Neural progenitor cell (in vitro differentiated cells): ENCODE data around the gene ERC2. TPM values are rescaled to one million over a fixed set of nuclear protein-coding genes. Genes with fewer than 3 reads are reported as not detected.

ENCODE experiments used
- DNase-seq: peaks from one replicate; pipeline ENCODE4 v3.0.0-alpha.2; 2016; ENCODE audit warnings: low spot score
- H2AFZ ChIP-seq: fragments of 200-600 bp; sonication (generic); replicated peaks from 2 replicates; pipeline ENCODE4 v1.6.1; 2016; ENCODE audit warnings: antibody characterized with exemption
- H3F3A ChIP-seq: fragments of 200-600 bp; sonication (generic); 2 replicates; pipeline ENCODE4 v1.6.1; 2016; ENCODE audit warnings: antibody characterized with exemption, low read depth
- H3K27ac ChIP-seq: fragments of 200-600 bp; sonication (generic); 2 replicates; pipeline ENCODE4 v1.5.1; 2016; ENCODE audit warnings: mild to moderate bottlenecking
- H3K27me3 ChIP-seq: fragments of 200-600 bp; sonication (generic); 2 replicates; pipeline ENCODE4 v1.6.1; 2016; ENCODE audit warnings: mild to moderate bottlenecking, moderate library complexity
- H3K36me3 ChIP-seq: fragments of 200-600 bp; sonication (generic); 2 replicates; pipeline ENCODE4 v1.5.1; 2016
- H3K4me1 ChIP-seq: fragments of 200-600 bp; sonication (generic); 2 replicates; pipeline ENCODE4 v1.6.1; 2016; ENCODE audit warnings: mixed run types
- H3K4me2 ChIP-seq: fragments of 200-600 bp; sonication (generic); 2 replicates; pipeline ENCODE4 v1.6.1; 2016
- H3K4me3 ChIP-seq: fragments of 200-600 bp; sonication (generic); 2 replicates; pipeline ENCODE4 v1.5.1; 2016
- H3K79me2 ChIP-seq: fragments of 200-600 bp; sonication (generic); 2 replicates; pipeline ENCODE4 v1.6.1; 2016; ENCODE audit warnings: low read depth
- H3K9ac ChIP-seq: fragments of 200-600 bp; sonication (generic); 2 replicates; pipeline ENCODE4 v1.6.1; 2016
- H3K9me3 ChIP-seq: fragments of 200-600 bp; sonication (generic); 2 replicates; pipeline ENCODE4 v1.5.1; 2016; ENCODE audit warnings: low read depth
- H4K20me1 ChIP-seq: fragments of 200-600 bp; sonication (generic); 2 replicates; pipeline ENCODE4 v1.6.1; 2016; ENCODE audit warnings: low read depth
- H3K27ac Mint-ChIP-seq: 3 replicates; pipeline ENCODE4 v1.8.0; 2021; ENCODE audit warnings: mixed read lengths
- H3K27me3 Mint-ChIP-seq: 2 replicates; pipeline ENCODE4 v1.8.0; 2022; ENCODE audit warnings: low read depth, mild to moderate bottlenecking, inconsistent platforms, moderate library complexity, mixed read lengths; ENCODE audit not compliant: insufficient read depth
- H3K36me3 Mint-ChIP-seq: 3 replicates; pipeline ENCODE4 v1.8.0; 2021; ENCODE audit warnings: mixed read lengths
- H3K4me1 Mint-ChIP-seq: 3 replicates; pipeline ENCODE4 v1.8.0; 2021; ENCODE audit warnings: mixed read lengths
- H3K4me3 Mint-ChIP-seq: 3 replicates; pipeline ENCODE4 v1.8.0; 2021; ENCODE audit warnings: mild to moderate bottlenecking, moderate library complexity, mixed read lengths
- H3K9me3 Mint-ChIP-seq: 3 replicates; pipeline ENCODE4 v1.8.0; 2020; ENCODE audit warnings: mixed read lengths
- EZH2 ChIP-seq: fragments of 200-600 bp; sonication (generic); IDR thresholded peaks from 2 replicates; pipeline ENCODE4 v1.6.1; 2017; ENCODE audit warnings: antibody characterized with exemption, mild to moderate bottlenecking, moderate library complexity
- EZH2phosphoT487 ChIP-seq: fragments of 200-600 bp; sonication (generic); IDR thresholded peaks from 2 replicates; pipeline ENCODE4 v1.6.1; 2017; ENCODE audit warnings: antibody characterized with exemption
- total RNA-seq: library from RNA; depleted of rRNA; stranded (reverse); fragments of >200 nt; gene quantifications from 2 replicates; pipeline ENCODE4 v1.2.3, GENCODE V29; 2015; ENCODE audit warnings: low replicate concordance
- TF ChIP-seq, protein P1 (sequence below): fragments of 200-600 bp; sonication (generic); IDR thresholded peaks from 2 replicates; pipeline ENCODE4 v1.5.1; 2017; ENCODE audit warnings: antibody characterized with exemption, mild to moderate bottlenecking

Gene ERC2
- total RNA-seq, 1 donor from 2014 or later, result 24.8 TPM

DNA sequence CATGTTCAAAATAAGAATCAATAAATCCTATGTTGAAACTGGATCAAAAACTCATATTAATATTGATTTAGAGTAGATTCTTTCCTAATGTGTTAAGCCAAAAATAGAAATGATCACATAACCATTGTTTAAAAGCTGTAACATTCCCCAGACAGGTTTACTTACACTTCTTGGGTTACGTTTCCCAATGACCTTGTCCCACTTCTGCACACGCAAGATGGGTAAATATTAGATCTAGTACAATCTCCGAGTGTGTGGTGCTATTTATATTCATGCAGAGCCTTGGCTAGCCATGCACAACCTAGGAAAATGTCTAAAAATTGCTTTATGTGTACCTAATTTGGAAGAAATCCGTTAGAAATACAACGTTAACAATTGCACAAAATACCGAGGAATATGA lies 39.6 kb downstream of the ERC2 start:
- no peak overlapping the region for H3K4me3 ChIP-seq
- H3K9me3 ChIP-seq, result no peaks in the 10 kb centered on the region
- no peaks in the 10 kb centered on the region for H4K20me1 ChIP-seq
- H3K27ac ChIP-seq, result no peak overlapping the region
- no peaks in the 10 kb centered on the region for H3F3A ChIP-seq
- no peak for DNase-seq
- no peaks in the 10 kb centered on the region for H3K4me1 ChIP-seq
- no peak overlapping the region for H3K4me3 Mint-ChIP-seq
- no peaks in the 10 kb centered on the region for H3K79me2 ChIP-seq
- no peak overlapping the region for H3K4me2 ChIP-seq
- H3K36me3 Mint-ChIP-seq, result peaks cover 24% of the 10 kb centered on the region
- no peak overlapping the region for H3K27ac Mint-ChIP-seq
- H3K9ac ChIP-seq, result no peak overlapping the region
- H3K27me3 Mint-ChIP-seq, result peaks cover 4% of the 10 kb centered on the region
- H3K4me1 Mint-ChIP-seq, result no peaks in the 10 kb centered on the region
- no peaks in the 10 kb centered on the region for H3K27me3 ChIP-seq
- TF ChIP-seq, protein P1, sequence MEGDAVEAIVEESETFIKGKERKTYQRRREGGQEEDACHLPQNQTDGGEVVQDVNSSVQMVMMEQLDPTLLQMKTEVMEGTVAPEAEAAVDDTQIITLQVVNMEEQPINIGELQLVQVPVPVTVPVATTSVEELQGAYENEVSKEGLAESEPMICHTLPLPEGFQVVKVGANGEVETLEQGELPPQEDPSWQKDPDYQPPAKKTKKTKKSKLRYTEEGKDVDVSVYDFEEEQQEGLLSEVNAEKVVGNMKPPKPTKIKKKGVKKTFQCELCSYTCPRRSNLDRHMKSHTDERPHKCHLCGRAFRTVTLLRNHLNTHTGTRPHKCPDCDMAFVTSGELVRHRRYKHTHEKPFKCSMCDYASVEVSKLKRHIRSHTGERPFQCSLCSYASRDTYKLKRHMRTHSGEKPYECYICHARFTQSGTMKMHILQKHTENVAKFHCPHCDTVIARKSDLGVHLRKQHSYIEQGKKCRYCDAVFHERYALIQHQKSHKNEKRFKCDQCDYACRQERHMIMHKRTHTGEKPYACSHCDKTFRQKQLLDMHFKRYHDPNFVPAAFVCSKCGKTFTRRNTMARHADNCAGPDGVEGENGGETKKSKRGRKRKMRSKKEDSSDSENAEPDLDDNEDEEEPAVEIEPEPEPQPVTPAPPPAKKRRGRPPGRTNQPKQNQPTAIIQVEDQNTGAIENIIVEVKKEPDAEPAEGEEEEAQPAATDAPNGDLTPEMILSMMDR, result no peak
- TF ChIP-seq EZH2phosphoT487 (no peak), EZH2 (no peak)
- H3K9me3 Mint-ChIP-seq, result peaks cover 6% of the 10 kb centered on the region
- H2AFZ ChIP-seq, result no peak overlapping the region
- no peaks in the 10 kb centered on the region for H3K36me3 ChIP-seq

DNA sequence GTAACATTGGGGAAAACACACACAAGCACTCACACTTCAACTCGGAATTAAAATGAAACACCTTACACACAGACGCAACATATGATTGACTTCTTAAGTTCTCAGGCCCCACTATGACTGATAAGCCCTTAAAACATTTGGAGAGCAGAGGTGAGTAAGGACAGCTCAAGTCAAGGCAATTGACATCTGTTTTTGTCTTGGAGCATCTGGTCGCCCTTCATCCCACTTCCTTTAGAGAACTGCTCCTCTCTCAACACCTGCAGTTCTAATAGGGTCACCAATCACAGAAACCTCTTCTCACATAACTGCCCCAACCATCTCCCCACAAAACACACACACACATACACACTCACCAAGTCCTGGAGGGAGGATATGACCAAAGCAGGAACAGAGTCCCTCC lies 43.4 kb downstream of the ERC2 start:
- no peaks in the 10 kb centered on the region for H3F3A ChIP-seq
- peaks cover 2% of the 10 kb centered on the region for H3K4me1 Mint-ChIP-seq
- peaks cover 6% of the 10 kb centered on the region for H3K36me3 Mint-ChIP-seq
- no peak overlapping the region for H3K9ac ChIP-seq
- H3K4me2 ChIP-seq, result no peak overlapping the region
- H3K9me3 Mint-ChIP-seq, result no peaks in the 10 kb centered on the region
- H3K27ac ChIP-seq, result no peak overlapping the region
- H3K27ac Mint-ChIP-seq, result no peak overlapping the region
- H3K4me1 ChIP-seq, result peaks cover 8% of the 10 kb centered on the region
- H3K27me3 Mint-ChIP-seq, result no peaks in the 10 kb centered on the region
- no peaks in the 10 kb centered on the region for H3K9me3 ChIP-seq
- no peaks in the 10 kb centered on the region for H4K20me1 ChIP-seq
- H3K79me2 ChIP-seq, result no peaks in the 10 kb centered on the region
- no peak overlapping the region for H3K4me3 ChIP-seq
- H2AFZ ChIP-seq, result no peak overlapping the region
- no peaks in the 10 kb centered on the region for H3K27me3 ChIP-seq
- no peaks in the 10 kb centered on the region for H3K36me3 ChIP-seq
- TF ChIP-seq, protein P1, result no peak
- TF ChIP-seq EZH2, result no peak
- TF ChIP-seq EZH2phosphoT487, result no peak
- DNase-seq, result no peak
- H3K4me3 Mint-ChIP-seq, result no peak overlapping the region

DNA sequence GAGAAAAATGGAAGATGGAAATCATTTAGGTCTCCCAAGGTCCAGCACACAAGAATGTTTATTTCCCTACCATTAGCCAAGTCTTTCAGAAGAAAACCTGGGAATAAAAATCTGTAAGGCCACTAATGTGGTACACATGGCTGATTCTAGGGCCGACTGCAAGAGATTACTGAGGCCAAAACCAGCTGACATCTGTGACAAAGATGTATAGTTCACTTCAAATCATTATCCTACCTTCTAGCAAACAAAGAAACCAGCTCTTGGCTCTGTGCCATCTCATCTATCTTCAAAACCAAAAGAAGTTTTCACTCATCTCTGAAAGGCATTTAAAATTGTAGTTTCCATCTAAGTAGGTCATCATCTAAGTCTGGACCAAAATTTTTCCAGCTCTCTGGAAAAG lies 43.9 kb downstream of the ERC2 start:
- Mint-ChIP-seq H3K36me3 (peaks cover 6% of the 10 kb centered on the region), H3K27me3 (no peaks in the 10 kb centered on the region), H3K4me3 (no peak overlapping the region), H3K9me3 (no peaks in the 10 kb centered on the region), H3K27ac (no peak overlapping the region), H3K4me1 (peaks cover 2% of the 10 kb centered on the region)
- Histone ChIP-seq H2AFZ (no peak overlapping the region), H3K27ac (no peak overlapping the region), H3K9ac (no peak overlapping the region), H4K20me1 (no peaks in the 10 kb centered on the region), H3K4me2 (no peak overlapping the region), H3K79me2 (no peaks in the 10 kb centered on the region), H3K36me3 (no peaks in the 10 kb centered on the region), H3F3A (no peaks in the 10 kb centered on the region), H3K27me3 (no peaks in the 10 kb centered on the region), H3K4me3 (no peak overlapping the region), H3K4me1 (peaks cover 8% of the 10 kb centered on the region), H3K9me3 (no peaks in the 10 kb centered on the region)
- DNase-seq, result no peak
- TF ChIP-seq EZH2 (no peak), EZH2phosphoT487 (no peak)
- TF ChIP-seq, protein P1, result no peak
